SK-N-MC (cell line): ENCODE results near the gene NRCAM.

Experiments used
- DNase-seq: peaks from one replicate; pipeline ENCODE4 v3.0.0-alpha.2; 2011; ENCODE audit warnings: low read depth, low spot score
- H3K27ac ChIP-seq: fragments of 200-600 bp; sonication (generic); 2 replicates; pipeline ENCODE4 v1.5.1; 2016; ENCODE audit warnings: mixed run types
- H3K36me3 ChIP-seq: fragments of 200-600 bp; sonication (generic); 2 replicates; pipeline ENCODE4 v1.6.1; 2017; ENCODE audit warnings: antibody characterized with exemption, low read length, mixed read lengths; ENCODE audit not compliant: insufficient read depth
- H3K4me3 ChIP-seq: fragments of 200-600 bp; sonication (generic); 2 replicates; pipeline ENCODE4 v1.5.1; 2016
- H3K9ac ChIP-seq: fragments of 200-600 bp; sonication (generic); 2 replicates; pipeline ENCODE4 v1.8.0; 2017; ENCODE audit warnings: mixed run types, mixed read lengths; ENCODE audit not compliant: insufficient read length
- H3K9me3 ChIP-seq: fragments of 200-600 bp; sonication (generic); 2 replicates; pipeline ENCODE4 v1.6.1; 2017; ENCODE audit warnings: low read depth, mild to moderate bottlenecking, antibody characterized with exemption, low read length, moderate library complexity, mixed read lengths
- EZH2 ChIP-seq: fragments of 200-600 bp; sonication (generic); IDR thresholded peaks from one replicate; pipeline ENCODE4 v1.6.1; 2017; ENCODE audit warnings: antibody characterized with exemption
- FOXP2 ChIP-seq: optimal IDR thresholded peaks from 2 replicates; pipeline ENCODE3; 2011; ENCODE audit warnings: mild to moderate bottlenecking, moderate library complexity; ENCODE audit not compliant: insufficient read depth; ENCODE audit errors: extremely low read length, control extremely low read depth
- POLR2AphosphoS5 ChIP-seq: IDR thresholded peaks from 2 replicates; pipeline ENCODE4 v1.6.1; 2012; ENCODE audit warnings: mild to moderate bottlenecking, low read depth, low read length, borderline replicate concordance

NRCAM gene

GRCh38 chr7:108158776-108159175, 297.5 kb downstream of the NRCAM start:
- Histone ChIP-seq H3K36me3 (no peaks in the 10 kb centered on the region), H3K9ac (no peak overlapping the region), H3K27ac (no peak overlapping the region), H3K4me3 (no peak overlapping the region), H3K9me3 (no peaks in the 10 kb centered on the region)
- TF ChIP-seq POLR2AphosphoS5 (no peak), EZH2 (no peak), FOXP2 (no peak)
- DNase-seq: no peak

GRCh38 chr7:108157606-108158335, 298.5 kb downstream of the NRCAM start:
- Histone ChIP-seq H3K9me3 (no peaks in the 10 kb centered on the region), H3K9ac (no peak overlapping the region), H3K27ac (no peak overlapping the region), H3K4me3 (no peak overlapping the region), H3K36me3 (no peaks in the 10 kb centered on the region)
- TF ChIP-seq FOXP2: no peak
- no peak for TF ChIP-seq EZH2
- no peak for TF ChIP-seq POLR2AphosphoS5
- no peak for DNase-seq

GRCh38 chr7:108156897-108157605, 299.2 kb downstream of the NRCAM start:
- no peak overlapping the region for H3K27ac ChIP-seq
- no peak overlapping the region for H3K4me3 ChIP-seq
- H3K36me3 ChIP-seq: no peaks in the 10 kb centered on the region
- TF ChIP-seq POLR2AphosphoS5: no peak
- no peak for TF ChIP-seq FOXP2
- no peak for TF ChIP-seq EZH2
- H3K9me3 ChIP-seq: no peaks in the 10 kb centered on the region
- H3K9ac ChIP-seq: no peak overlapping the region
- no peak for DNase-seq

- H3K36me3 ChIP-seq: no peaks in the 10 kb centered on the region
- no peaks in the 10 kb centered on the region for H3K9me3 ChIP-seq
- no peak for DNase-seq
- TF ChIP-seq FOXP2 (no peak), POLR2AphosphoS5 (no peak), EZH2 (no peak)
- H3K9ac ChIP-seq: no peak overlapping the region
- H3K4me3 ChIP-seq: no peak overlapping the region
- no peak overlapping the region for H3K27ac ChIP-seq
Observed at GRCh38 chr7:108152198-108152597, 304.0 kb downstream of the NRCAM start.

- DNase-seq: no peak
- no peaks in the 10 kb centered on the region for H3K36me3 ChIP-seq
- no peak overlapping the region for H3K27ac ChIP-seq
- H3K4me3 ChIP-seq: no peak overlapping the region
- TF ChIP-seq EZH2 (no peak), FOXP2 (no peak), POLR2AphosphoS5 (no peak)
- H3K9me3 ChIP-seq: no peaks in the 10 kb centered on the region
- no peak overlapping the region for H3K9ac ChIP-seq
Observed at GRCh38 chr7:108149908-108150307, 306.3 kb downstream of the NRCAM start.

- DNase-seq: no peak
- H3K27ac ChIP-seq: no peak overlapping the region
- no peaks in the 10 kb centered on the region for H3K36me3 ChIP-seq
- no peak overlapping the region for H3K4me3 ChIP-seq
- no peak for TF ChIP-seq POLR2AphosphoS5
- TF ChIP-seq EZH2: no peak
- TF ChIP-seq FOXP2: no peak
- H3K9me3 ChIP-seq: no peaks in the 10 kb centered on the region
- H3K9ac ChIP-seq: no peak overlapping the region
Observed at GRCh38 chr7:108149119-108149518, 307.1 kb downstream of the NRCAM start.

- Histone ChIP-seq H3K4me3 (no peak overlapping the region), H3K36me3 (no peaks in the 10 kb centered on the region), H3K27ac (no peak overlapping the region), H3K9me3 (no peaks in the 10 kb centered on the region), H3K9ac (no peak overlapping the region)
- TF ChIP-seq POLR2AphosphoS5 (no peak), FOXP2 (no peak), EZH2 (no peak)
- no peak for DNase-seq
Observed at GRCh38 chr7:108147031-108147563, 309.1 kb downstream of the NRCAM start.

GRCh38 chr7:108146070-108146842, 310.0 kb downstream of the NRCAM start:
- no peaks in the 10 kb centered on the region for H3K9me3 ChIP-seq
- no peak overlapping the region for H3K4me3 ChIP-seq
- H3K36me3 ChIP-seq: no peaks in the 10 kb centered on the region
- DNase-seq: peak; percentile 57
- TF ChIP-seq EZH2 (no peak), FOXP2 (no peak), POLR2AphosphoS5 (no peak)
- H3K27ac ChIP-seq: no peak overlapping the region
- H3K9ac ChIP-seq: no peak overlapping the region
